ENCODE measurements around the gene LYZL6.

- TF ChIP-seq, protein P1, sequence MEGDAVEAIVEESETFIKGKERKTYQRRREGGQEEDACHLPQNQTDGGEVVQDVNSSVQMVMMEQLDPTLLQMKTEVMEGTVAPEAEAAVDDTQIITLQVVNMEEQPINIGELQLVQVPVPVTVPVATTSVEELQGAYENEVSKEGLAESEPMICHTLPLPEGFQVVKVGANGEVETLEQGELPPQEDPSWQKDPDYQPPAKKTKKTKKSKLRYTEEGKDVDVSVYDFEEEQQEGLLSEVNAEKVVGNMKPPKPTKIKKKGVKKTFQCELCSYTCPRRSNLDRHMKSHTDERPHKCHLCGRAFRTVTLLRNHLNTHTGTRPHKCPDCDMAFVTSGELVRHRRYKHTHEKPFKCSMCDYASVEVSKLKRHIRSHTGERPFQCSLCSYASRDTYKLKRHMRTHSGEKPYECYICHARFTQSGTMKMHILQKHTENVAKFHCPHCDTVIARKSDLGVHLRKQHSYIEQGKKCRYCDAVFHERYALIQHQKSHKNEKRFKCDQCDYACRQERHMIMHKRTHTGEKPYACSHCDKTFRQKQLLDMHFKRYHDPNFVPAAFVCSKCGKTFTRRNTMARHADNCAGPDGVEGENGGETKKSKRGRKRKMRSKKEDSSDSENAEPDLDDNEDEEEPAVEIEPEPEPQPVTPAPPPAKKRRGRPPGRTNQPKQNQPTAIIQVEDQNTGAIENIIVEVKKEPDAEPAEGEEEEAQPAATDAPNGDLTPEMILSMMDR (IDR thresholded peaks at IDR 0.05; ENCODE audit: poor library complexity), result no peak
- TF ChIP-seq EZH2 (IDR thresholded peaks at IDR 0.05; ENCODE audit: borderline replicate concordance), result no peak
- TF ChIP-seq EZH2phosphoT487 (IDR thresholded peaks at IDR 0.05; ENCODE audit: low read depth, severe bottlenecking, unreplicated experiment), result no peak
These were observed 34.8 kb upstream of the LYZL6 start for GRCh38 chr17:35978346-35978745.

Data from hepatocyte (in vitro differentiated cells).